Thoracic aorta (tissue), 2 donors: ENCODE measurements around the gene RSPO4. TPM values are rescaled to one million over a fixed set of nuclear protein-coding genes. Genes with fewer than 3 reads are reported as not detected.

Experiments
- ATAC-seq: fragments of 150-250 bp; one replicate; pipeline ENCODE4 v1.8.0; 2017; ENCODE audit warnings: low read depth; ENCODE audit not compliant: insufficient number of reproducible peaks, low FRiP score
- DNase-seq: peaks from one replicate; pipeline ENCODE4 v3.0.0-alpha.2; 2020; ENCODE audit warnings: low spot score
- H3K27ac ChIP-seq, 2 donors: fragments of 200-600 bp; sonication (generic); 1 replicate in 1 of 2; 2 replicates in 1 of 2; pipeline ENCODE4 v1.5.1; 2016; ENCODE audit warnings: mild to moderate bottlenecking in 2 of 2, moderate library complexity in 2 of 2
- H3K27me3 ChIP-seq: fragments of 200-600 bp; sonication (generic); replicated peaks from 2 replicates; pipeline ENCODE4 v1.6.0; 2016; ENCODE audit warnings: mild to moderate bottlenecking; ENCODE audit not compliant: insufficient read depth
- H3K36me3 ChIP-seq: fragments of 200-600 bp; sonication (generic); one replicate; pipeline ENCODE4 v1.5.1; 2016
- H3K4me1 ChIP-seq, 2 donors: fragments of 200-600 bp; sonication (generic); 1 replicate in 1 of 2; 2 replicates in 1 of 2; pipeline versions ENCODE4 v1.5.1 to v1.6.0; 2016; ENCODE audit warnings: low read depth in 2 of 2, mild to moderate bottlenecking in 1 of 2; ENCODE audit not compliant: control insufficient read depth in 1 of 2
- H3K4me3 ChIP-seq: fragments of 200-600 bp; sonication (generic); 2 replicates; pipeline ENCODE4 v1.5.1; 2016; ENCODE audit warnings: mild to moderate bottlenecking
- H3K9me3 ChIP-seq: fragments of 200-600 bp; sonication (generic); 2 replicates; pipeline ENCODE4 v1.5.1; 2016
- total RNA-seq, 2 donors: library from RNA; depleted of rRNA; stranded (reverse); fragments of >200 nt; gene quantifications; one replicate each; pipeline versions ENCODE4 v1.1.0 to v1.2.3, GENCODE V29; 2016
- TF ChIP-seq, protein P1 (sequence below): fragments of 200-600 bp; sonication (generic); IDR thresholded peaks from one replicate; pipeline ENCODE4 v1.5.1; 2019; ENCODE audit warnings: antibody characterized with exemption

The RSPO4 gene
- total RNA-seq, 2 donors from 2014 or later = not detected

DNA sequence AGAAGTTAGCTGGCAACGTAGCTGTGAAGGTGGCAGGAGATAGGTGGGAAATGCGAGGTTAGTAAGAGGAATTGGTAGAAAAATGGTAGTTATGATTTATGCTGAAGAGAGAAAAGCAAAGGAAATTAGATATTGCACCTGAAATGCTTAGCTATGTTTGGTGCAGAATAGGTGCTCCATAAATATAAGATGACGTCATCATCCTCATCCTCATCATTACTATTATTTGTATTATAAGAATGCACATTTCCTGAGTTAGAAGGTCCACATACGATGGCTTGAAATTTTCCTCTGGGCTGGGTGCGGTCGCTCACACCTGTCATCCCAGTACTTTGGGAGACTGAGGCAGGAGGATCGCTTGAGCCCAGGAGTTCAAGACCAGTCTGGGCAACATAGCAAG lies 46.5 kb downstream of the RSPO4 start:
- H3K27me3 ChIP-seq = no peaks in the 10 kb centered on the region
- DNase-seq (no peak), ATAC-seq (no peak)
- no peak overlapping the region for H3K4me3 ChIP-seq
- TF ChIP-seq, protein P1, sequence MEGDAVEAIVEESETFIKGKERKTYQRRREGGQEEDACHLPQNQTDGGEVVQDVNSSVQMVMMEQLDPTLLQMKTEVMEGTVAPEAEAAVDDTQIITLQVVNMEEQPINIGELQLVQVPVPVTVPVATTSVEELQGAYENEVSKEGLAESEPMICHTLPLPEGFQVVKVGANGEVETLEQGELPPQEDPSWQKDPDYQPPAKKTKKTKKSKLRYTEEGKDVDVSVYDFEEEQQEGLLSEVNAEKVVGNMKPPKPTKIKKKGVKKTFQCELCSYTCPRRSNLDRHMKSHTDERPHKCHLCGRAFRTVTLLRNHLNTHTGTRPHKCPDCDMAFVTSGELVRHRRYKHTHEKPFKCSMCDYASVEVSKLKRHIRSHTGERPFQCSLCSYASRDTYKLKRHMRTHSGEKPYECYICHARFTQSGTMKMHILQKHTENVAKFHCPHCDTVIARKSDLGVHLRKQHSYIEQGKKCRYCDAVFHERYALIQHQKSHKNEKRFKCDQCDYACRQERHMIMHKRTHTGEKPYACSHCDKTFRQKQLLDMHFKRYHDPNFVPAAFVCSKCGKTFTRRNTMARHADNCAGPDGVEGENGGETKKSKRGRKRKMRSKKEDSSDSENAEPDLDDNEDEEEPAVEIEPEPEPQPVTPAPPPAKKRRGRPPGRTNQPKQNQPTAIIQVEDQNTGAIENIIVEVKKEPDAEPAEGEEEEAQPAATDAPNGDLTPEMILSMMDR = no peak
- H3K36me3 ChIP-seq = no peaks in the 10 kb centered on the region
- H3K9me3 ChIP-seq = no peaks in the 10 kb centered on the region
- H3K27ac ChIP-seq = no peak overlapping the region
- no peaks in the 10 kb centered on the region for H3K4me1 ChIP-seq

DNA sequence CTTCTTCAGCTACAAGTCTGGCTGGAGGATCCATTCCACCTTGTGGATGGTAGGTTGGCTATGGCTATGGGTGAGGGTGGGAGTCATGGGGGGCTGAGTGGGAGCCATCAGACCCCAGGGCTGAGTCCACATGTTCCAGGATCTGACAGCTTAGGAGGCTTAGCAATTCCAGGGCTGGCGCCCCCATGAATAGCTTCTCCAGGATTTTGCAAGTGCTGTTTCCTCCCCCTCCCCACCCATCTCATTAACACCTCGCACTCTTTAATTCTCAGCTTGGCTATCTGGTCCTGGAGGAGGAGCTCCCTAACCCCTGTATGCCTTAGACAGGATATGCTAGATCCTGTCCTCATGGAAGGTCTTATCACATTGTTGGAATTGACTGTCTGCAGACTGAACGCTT lies 47.0 kb downstream of the RSPO4 start:
- Histone ChIP-seq H3K4me3 (no peak overlapping the region), H3K9me3 (no peaks in the 10 kb centered on the region), H3K36me3 (no peaks in the 10 kb centered on the region), H3K27me3 (no peaks in the 10 kb centered on the region), H3K27ac (no peak overlapping the region), H3K4me1 (no peaks in the 10 kb centered on the region)
- DNase-seq (no peak), ATAC-seq (no peak)
- TF ChIP-seq, protein P1 = no peak

DNA sequence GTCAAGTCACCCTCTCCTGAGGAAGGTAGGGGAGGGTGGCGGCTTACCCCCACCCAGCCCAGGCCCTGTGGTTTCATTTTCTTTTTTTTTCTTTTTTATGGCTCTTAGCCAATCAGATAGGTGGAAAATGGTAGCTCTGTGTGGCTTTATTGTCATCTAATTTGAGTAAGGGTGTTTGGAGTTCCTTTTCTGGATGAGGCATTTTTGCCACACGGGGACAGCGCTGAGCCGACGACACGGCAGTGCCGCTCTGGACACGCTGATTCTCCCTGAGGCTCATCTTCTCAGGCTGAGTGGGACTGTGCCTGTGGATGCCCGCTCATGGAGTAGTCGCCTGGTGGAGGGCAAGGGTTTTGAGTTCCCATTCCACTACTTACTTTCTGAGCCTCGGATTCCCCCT lies 48.4 kb downstream of the RSPO4 start:
- ATAC-seq (no peak), DNase-seq (no peak)
- H3K27ac ChIP-seq = no peak overlapping the region
- H3K27me3 ChIP-seq = no peaks in the 10 kb centered on the region
- TF ChIP-seq, protein P1 = no peak
- no peaks in the 10 kb centered on the region for H3K9me3 ChIP-seq
- no peaks in the 10 kb centered on the region for H3K4me1 ChIP-seq
- H3K36me3 ChIP-seq = no peaks in the 10 kb centered on the region
- no peak overlapping the region for H3K4me3 ChIP-seq

GRCh38 chr20:952196-952795 lies 49.8 kb downstream of the RSPO4 start:
- TF ChIP-seq, protein P1 = no peak
- H3K27me3 ChIP-seq = no peaks in the 10 kb centered on the region

DNA sequence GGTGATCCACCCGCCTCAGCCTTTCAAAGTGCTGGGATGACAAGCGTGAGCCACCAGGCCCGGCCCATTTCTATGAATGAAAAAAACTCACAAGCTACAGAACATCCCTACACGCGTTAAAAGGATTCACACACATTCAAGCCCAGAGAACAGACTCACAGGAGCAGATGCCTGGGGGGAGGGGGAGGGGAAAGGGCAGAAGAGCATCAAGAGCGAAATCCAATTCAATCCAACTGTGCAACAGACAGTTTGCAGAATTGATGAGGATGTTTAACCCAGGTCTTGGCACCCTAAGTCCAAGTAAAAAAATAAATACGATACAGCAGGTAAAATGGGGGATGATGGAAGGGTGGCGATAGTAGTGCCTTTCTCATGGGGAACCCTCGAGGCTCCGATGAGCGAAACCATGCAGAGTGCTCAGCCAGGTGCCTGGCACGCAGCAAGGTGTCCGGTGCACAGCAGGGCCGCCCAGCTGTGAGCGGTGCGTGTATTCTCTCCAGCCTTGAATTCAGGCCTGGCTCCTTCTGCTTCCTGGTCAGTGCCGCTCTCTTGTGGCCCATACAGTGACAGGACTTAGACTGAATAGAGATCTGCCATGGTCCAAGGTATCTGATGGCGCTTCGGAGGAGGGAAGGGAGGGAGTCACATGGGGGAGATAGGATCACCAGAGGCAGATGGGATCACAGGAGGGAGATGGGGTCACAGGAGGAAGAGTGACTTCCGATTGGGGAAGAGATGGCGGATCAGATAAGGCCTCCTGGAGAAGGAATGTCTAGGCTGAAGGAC lies 50.5 kb downstream of the RSPO4 start:
- ATAC-seq (no peak), DNase-seq (no peak)
- H3K4me1 ChIP-seq = no peaks in the 10 kb centered on the region
- TF ChIP-seq, protein P1 = no peak
- no peaks in the 10 kb centered on the region for H3K27me3 ChIP-seq
- H3K9me3 ChIP-seq = no peaks in the 10 kb centered on the region
- no peaks in the 10 kb centered on the region for H3K36me3 ChIP-seq
- no peak overlapping the region for H3K4me3 ChIP-seq
- H3K27ac ChIP-seq = no peak overlapping the region

More at GRCh38 chr20:952196-952795, 49.8 kb downstream of the RSPO4 start:
- Histone ChIP-seq H3K27ac (no peak overlapping the region), H3K9me3 (no peaks in the 10 kb centered on the region), H3K36me3 (no peaks in the 10 kb centered on the region), H3K4me3 (no peak overlapping the region), H3K4me1 (no peaks in the 10 kb centered on the region)
- DNase-seq (no peak), ATAC-seq (no peak)
